Spleen (tissue), 11 donors: ENCODE measurements around the gene FAT1. TPM values are rescaled to one million over a fixed set of nuclear protein-coding genes. Genes with fewer than 3 reads are reported as not detected.

ENCODE experiments used
- DNase-seq: peaks from one replicate; pipeline ENCODE4 v3.0.0-alpha.2; 2020
- H3K27ac ChIP-seq, 8 donors: fragments of 200-600 bp; sonication (generic) in 7 of 8; 1 replicate in 4 of 8; 2 replicates in 4 of 8; pipeline versions ENCODE4 v1.5.0 to v1.8.0; 2016 to 2021; ENCODE audit warnings: inconsistent platforms in 4 of 8, mild to moderate bottlenecking in 4 of 8, moderate library complexity in 1 of 8
- H3K27me3 ChIP-seq, 7 donors: fragments of 200-600 bp; sonication (generic) in 6 of 7; replicated peaks in 1 of 7; 1 replicate in 4 of 7; 2 replicates in 3 of 7; pipeline versions ENCODE4 v1.5.0 to v1.8.0; 2016 to 2021; ENCODE audit warnings: inconsistent platforms in 3 of 7, mild to moderate bottlenecking in 1 of 7
- H3K36me3 ChIP-seq, 6 donors: fragments of 200-600 bp; sonication (generic) in 5 of 6; 1 replicate in 4 of 6; 2 replicates in 2 of 6; pipeline versions ENCODE4 v1.5.0 to v1.8.0; 2016 to 2021; ENCODE audit warnings: inconsistent platforms in 2 of 6
- H3K4me1 ChIP-seq, 6 donors: fragments of 200-600 bp; sonication (generic) in 5 of 6; 1 replicate in 3 of 6; 2 replicates in 3 of 6; pipeline versions ENCODE4 v1.5.0 to v1.8.0; 2016 to 2021; ENCODE audit warnings: inconsistent platforms in 3 of 6
- H3K4me3 ChIP-seq, 8 donors: fragments of 200-600 bp; sonication (generic) in 7 of 8; 1 replicate in 4 of 8; 2 replicates in 4 of 8; pipeline versions ENCODE4 v1.5.0 to v1.8.0; 2016 to 2021; ENCODE audit warnings: inconsistent platforms in 4 of 8, mild to moderate bottlenecking in 4 of 8, moderate library complexity in 2 of 8
- H3K9me3 ChIP-seq, 8 donors: fragments of 200-600 bp; sonication (generic) in 7 of 8; 1 replicate in 4 of 8; 2 replicates in 4 of 8; pipeline versions ENCODE4 v1.5.0 to v1.8.0; 2016 to 2021; ENCODE audit warnings: inconsistent platforms in 4 of 8
- POLR2A ChIP-seq, 3 donors: fragments of 450-650 bp; IDR thresholded peaks; one replicate each; pipeline ENCODE4 v1.5.1; 2017; ENCODE audit warnings: antibody characterized with exemption in 3 of 3, mild to moderate bottlenecking in 1 of 3
- POLR2AphosphoS5 ChIP-seq, 3 donors: sonication (generic); formaldehyde crosslinking; IDR thresholded peaks; one replicate each; pipeline ENCODE4 v1.5.1; 2017; ENCODE audit warnings: antibody characterized with exemption in 3 of 3
- WGBS, 5 donors: extraction: QIAGEN DNeasy Blood & Tissue Kit in 3 of 5; methylation state at CpG; one replicate each; pipeline versions ENCODE4 v1.1.5 to v1.1.7; 2013 to 2018; 5-methylcytosine and 5-hydroxymethylcytosine counted together
- intact Hi-C: fragments of 100-400 bp; cut with DNase I; formaldehyde crosslinking; loops from one replicate; pipeline ENCODE4 v1.15.0; 2023; ENCODE audit warnings: low total_unique reads
- polyA plus RNA-seq, 3 donors: library from polyadenylated mRNA; stranded (reverse); fragments of 200-250 nt; gene quantifications; one replicate each; pipeline ENCODE4 v1.2.1, GENCODE V29; 2013
- total RNA-seq, 7 donors: library from RNA; depleted of rRNA in 3 of 7; stranded (reverse); fragments of >200 nt in 3 of 7; fragmentation: NEBNext Ultra II Directional in 4 of 7; extraction: Animal tissue kit (Norgen Biotek cat#: 25700) in 4 of 7; gene quantifications; one replicate each; pipeline versions ENCODE4 v1.1.0 to v1.2.1, GENCODE V29; 2016 to 2021
- TF ChIP-seq, protein P1 (sequence below), 11 experiments: fragments of 200-600 bp in 7 of 11; fragments of 450-650 bp in 4 of 11; sonication (generic) in 4 of 11; IDR thresholded peaks in 8 of 11; conservative IDR thresholded peaks in 3 of 11; 1 replicate in 7 of 11; 2 replicates in 4 of 11; pipeline versions ENCODE4 v1.4.0 to v1.8.0; 2016 to 2021; ENCODE audit warnings: antibody characterized with exemption in 11 of 11, inconsistent platforms in 4 of 11, mild to moderate bottlenecking in 1 of 11
- donor health status: healthy with polysubstance abuse.
- donor health status: DM: no; HTN: no; CAD: no; lungs with moderate emphysema.
- donor health status: DM: no; HTN: no; CAD: no.
- donor health status: Bipolar disorder and iron deficiency.
- donor health status: healthy.
- donor health status: DM: no; HTN: no; CAD: no.
- donor health status: DM: yes; HTN: yes; CAD: no.

Gene FAT1
- total and polyA plus RNA-seq, 10 donors, result 0.87 to 20.0 (median 4.6) TPM

DNA sequence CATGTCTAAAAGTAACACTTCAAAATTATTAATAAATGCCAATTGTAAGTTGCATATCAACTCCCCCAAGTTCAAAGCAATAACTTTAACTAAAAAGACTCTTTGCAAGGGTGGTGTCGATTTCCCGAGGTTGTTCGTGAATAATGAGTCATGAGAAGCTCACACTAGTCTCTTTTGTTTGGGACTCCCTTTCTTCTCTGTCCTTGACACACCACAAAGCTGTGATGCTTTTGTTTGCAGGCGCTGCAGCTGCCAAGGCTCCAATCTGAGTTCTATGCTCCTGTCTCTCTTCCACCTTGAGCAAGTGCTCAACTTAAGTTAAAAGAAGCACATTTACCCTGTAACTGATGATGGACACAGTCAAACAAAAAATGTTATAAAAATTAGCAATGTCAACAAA, 65.9 kb downstream of the FAT1 start:
- H3K9me3 ChIP-seq, result no peaks in the 10 kb centered on the region
- no peaks in the 10 kb centered on the region for H3K4me1 ChIP-seq
- TF ChIP-seq POLR2A (IDR thresholded peaks at IDR 0.05), result no peak
- no peak for TF ChIP-seq POLR2AphosphoS5 (IDR thresholded peaks at IDR 0.05)
- TF ChIP-seq, protein P1, sequence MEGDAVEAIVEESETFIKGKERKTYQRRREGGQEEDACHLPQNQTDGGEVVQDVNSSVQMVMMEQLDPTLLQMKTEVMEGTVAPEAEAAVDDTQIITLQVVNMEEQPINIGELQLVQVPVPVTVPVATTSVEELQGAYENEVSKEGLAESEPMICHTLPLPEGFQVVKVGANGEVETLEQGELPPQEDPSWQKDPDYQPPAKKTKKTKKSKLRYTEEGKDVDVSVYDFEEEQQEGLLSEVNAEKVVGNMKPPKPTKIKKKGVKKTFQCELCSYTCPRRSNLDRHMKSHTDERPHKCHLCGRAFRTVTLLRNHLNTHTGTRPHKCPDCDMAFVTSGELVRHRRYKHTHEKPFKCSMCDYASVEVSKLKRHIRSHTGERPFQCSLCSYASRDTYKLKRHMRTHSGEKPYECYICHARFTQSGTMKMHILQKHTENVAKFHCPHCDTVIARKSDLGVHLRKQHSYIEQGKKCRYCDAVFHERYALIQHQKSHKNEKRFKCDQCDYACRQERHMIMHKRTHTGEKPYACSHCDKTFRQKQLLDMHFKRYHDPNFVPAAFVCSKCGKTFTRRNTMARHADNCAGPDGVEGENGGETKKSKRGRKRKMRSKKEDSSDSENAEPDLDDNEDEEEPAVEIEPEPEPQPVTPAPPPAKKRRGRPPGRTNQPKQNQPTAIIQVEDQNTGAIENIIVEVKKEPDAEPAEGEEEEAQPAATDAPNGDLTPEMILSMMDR (IDR thresholded peaks at IDR 0.05 in 8 of 11, conservative IDR thresholded peaks at IDR 0.05 in 3 of 11), result no peak
- H3K27me3 ChIP-seq, result peaks cover 0 to 15% (median 0%) of the 10 kb centered on the region in 7 donors
- intact Hi-C loops, result no loop called here
- H3K27ac ChIP-seq, result no peak overlapping the region
- H3K36me3 ChIP-seq, result no peaks in the 10 kb centered on the region
- 62 to 77% (median 65%) methylated on average over 4 of the region's 4 CpGs for WGBS, 5 donors
- DNase-seq, result no peak
- H3K4me3 ChIP-seq, result no peak overlapping the region

DNA sequence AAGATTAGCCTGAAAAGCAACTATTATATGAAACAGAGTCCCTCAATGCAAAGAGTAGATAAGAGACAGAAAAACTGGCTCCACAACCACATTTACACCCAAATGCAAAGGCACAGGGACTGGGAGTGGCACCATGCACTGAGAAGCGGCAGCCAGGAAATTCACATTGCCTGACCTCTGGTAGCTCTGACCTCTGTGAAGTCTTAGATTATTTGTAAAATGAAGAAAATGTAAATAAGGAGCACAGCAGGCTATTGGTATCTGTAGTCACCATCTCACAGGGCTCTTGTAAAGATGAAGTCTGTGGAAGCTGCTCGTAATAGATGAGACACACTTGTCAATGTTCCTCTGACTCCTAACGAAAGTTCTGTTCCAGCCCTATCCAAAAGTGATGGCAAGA, 69.7 kb downstream of the FAT1 start:
- Histone ChIP-seq H3K4me3 (no peak overlapping the region), H3K4me1 (peaks cover 0 to 4% (median 0%) of the 10 kb centered on the region in 6 donors), H3K9me3 (no peaks in the 10 kb centered on the region), H3K27me3 (peaks cover 0 to 15% (median 0%) of the 10 kb centered on the region in 7 donors), H3K27ac (no peak overlapping the region), H3K36me3 (no peaks in the 10 kb centered on the region)
- TF ChIP-seq, protein P1 (IDR thresholded peaks at IDR 0.05 in 8 of 11, conservative IDR thresholded peaks at IDR 0.05 in 3 of 11), result no peak
- TF ChIP-seq POLR2AphosphoS5 (IDR thresholded peaks at IDR 0.05) (no peak), POLR2A (IDR thresholded peaks at IDR 0.05) (no peak)
- intact Hi-C loops, result no loop called here
- DNase-seq, result no peak
- WGBS, 5 donors, result 75 to 86% (median 82%) methylated on average over 3 of the region's 3 CpGs

DNA sequence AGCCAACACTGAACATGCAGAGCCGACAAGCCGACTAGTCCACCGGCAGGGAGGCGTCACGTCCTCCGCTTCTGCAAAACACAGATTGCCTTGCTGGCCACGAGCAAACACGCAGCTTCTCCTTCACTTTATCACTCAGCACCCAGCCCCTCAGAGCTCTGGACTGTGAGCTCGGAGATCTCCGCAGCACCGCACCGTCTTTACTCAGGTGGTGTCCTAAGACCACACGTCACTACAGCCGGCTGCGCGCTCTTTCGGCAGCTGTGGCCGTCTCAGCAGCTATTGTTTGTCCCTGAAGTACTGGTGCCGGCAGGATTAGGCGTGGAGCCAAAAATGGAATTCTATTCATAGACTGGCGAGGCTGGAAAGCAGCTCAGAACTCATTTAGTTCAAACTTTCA, 72.0 kb downstream of the FAT1 start:
- no peak for TF ChIP-seq POLR2A (IDR thresholded peaks at IDR 0.05)
- TF ChIP-seq POLR2AphosphoS5 (IDR thresholded peaks at IDR 0.05), result peak in 1 of 3 donors; percentile 22
- TF ChIP-seq, protein P1 (IDR thresholded peaks at IDR 0.05 in 8 of 11, conservative IDR thresholded peaks at IDR 0.05 in 3 of 11), result no peak
- H3K4me1 ChIP-seq, result peaks cover 0 to 4% (median 0%) of the 10 kb centered on the region in 6 donors
- H3K36me3 ChIP-seq, result no peaks in the 10 kb centered on the region
- WGBS, 5 donors, result 63 to 79% (median 73%) methylated on average over 21 of the region's 21 CpGs
- no peak for DNase-seq
- no peaks in the 10 kb centered on the region for H3K9me3 ChIP-seq
- intact Hi-C loops, result no loop called here
- peaks cover 0 to 15% (median 0%) of the 10 kb centered on the region in 7 donors for H3K27me3 ChIP-seq
- H3K4me3 ChIP-seq, result peak overlapping the region in 1 of 8 donors; percentile 28
- no peak overlapping the region for H3K27ac ChIP-seq

DNA sequence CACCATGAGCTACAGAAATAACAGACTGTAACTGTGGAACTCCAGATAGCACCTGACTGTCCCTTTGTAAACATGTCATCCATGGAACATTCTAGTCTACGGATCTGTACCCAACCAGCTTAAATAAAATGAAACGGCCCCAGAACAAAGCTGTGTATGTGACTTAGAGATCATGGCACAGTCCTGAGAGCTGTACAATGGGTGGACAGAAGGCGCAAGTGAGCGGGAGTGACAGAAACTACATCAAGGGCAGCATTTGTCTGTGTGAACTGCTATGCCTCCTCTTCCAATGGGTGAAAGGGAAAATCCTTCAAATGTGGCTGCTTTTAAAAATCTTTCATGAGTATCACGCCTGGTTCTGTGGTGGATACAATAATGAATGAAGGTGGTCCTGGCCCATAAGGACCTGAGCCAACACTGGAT, 72.5 kb downstream of the FAT1 start:
- Histone ChIP-seq H3K27ac (no peak overlapping the region), H3K36me3 (no peaks in the 10 kb centered on the region), H3K4me1 (peaks cover 0 to 4% (median 0%) of the 10 kb centered on the region in 6 donors), H3K9me3 (no peaks in the 10 kb centered on the region), H3K4me3 (peak overlapping the region in 1 of 8 donors; percentile 28), H3K27me3 (peaks cover 0 to 15% (median 0%) of the 10 kb centered on the region in 7 donors)
- TF ChIP-seq, protein P1 (IDR thresholded peaks at IDR 0.05 in 8 of 11, conservative IDR thresholded peaks at IDR 0.05 in 3 of 11), result no peak
- TF ChIP-seq POLR2AphosphoS5 (IDR thresholded peaks at IDR 0.05) (no peak), POLR2A (IDR thresholded peaks at IDR 0.05) (no peak)
- WGBS, 5 donors, result 74 to 94% (median 90%) methylated on average over 5 of the region's 5 CpGs
- intact Hi-C loops, result no loop called here
- DNase-seq, result no peak
